ENCODE data around the gene VAPB.

VAPB gene

GRCh38 chr20:58497724-58498469 lies 108.9 kb downstream of the VAPB start:
- CTCF ChIA-PET = no interaction called here
- TF ChIP-seq PKNOX1 (IDR thresholded peaks at IDR 0.05) (no peak), L3MBTL2 (conservative IDR thresholded peaks at IDR 0.05) (no peak), CTBP1 (IDR thresholded peaks at IDR 0.05; ENCODE audit: borderline replicate concordance) (no peak), LEF1 (IDR thresholded peaks at IDR 0.05; ENCODE audit: borderline replicate concordance) (no peak), NFRKB (IDR thresholded peaks at IDR 0.05) (no peak), BHLHE40 (IDR thresholded peaks at IDR 0.05; ENCODE audit: borderline replicate concordance) (no peak), ARNT (IDR thresholded peaks at IDR 0.05) (no peak), HDGF (IDR thresholded peaks at IDR 0.05; ENCODE audit: borderline replicate concordance) (no peak), ZNF384 (IDR thresholded peaks at IDR 0.05) (no peak), SP1 (IDR thresholded peaks at IDR 0.05) (no peak), FOXK2 (IDR thresholded peaks at IDR 0.05) (no peak), TARDBP (IDR thresholded peaks at IDR 0.05) (no peak), ELF4 (IDR thresholded peaks at IDR 0.05) (no peak), FOXM1 (IDR thresholded peaks at IDR 0.05; ENCODE audit: borderline replicate concordance) (no peak), SUZ12 (IDR thresholded peaks at IDR 0.05) (no peak), FOXA1 (IDR thresholded peaks at IDR 0.05) (no peak)
- POLR2A ChIA-PET = no interaction called here
- DNase-seq (ENCODE audit: extremely low spot score) = no peak

- ChIA-PET POLR2A (interaction anchor here (1.1 kb wide), 1 partner anchor 153 kb away, joined by 3 read pairs; the partner anchor contains the start of gene STX16), CTCF (no interaction called here)
- no peak for DNase-seq (ENCODE audit: extremely low spot score)
- TF ChIP-seq ZNF384 (IDR thresholded peaks at IDR 0.05) (no peak), LEF1 (IDR thresholded peaks at IDR 0.05; ENCODE audit: borderline replicate concordance) (no peak), BHLHE40 (IDR thresholded peaks at IDR 0.05; ENCODE audit: borderline replicate concordance) (no peak)
Observed at GRCh38 chr20:58498470-58499068, 109.5 kb downstream of the VAPB start.

GRCh38 chr20:58500256-58500655 lies 111.2 kb downstream of the VAPB start:
- CTCF ChIA-PET = no interaction called here
- no peak for DNase-seq (ENCODE audit: extremely low spot score)
- POLR2A ChIA-PET = no interaction called here
- no peak for TF ChIP-seq L3MBTL2 (conservative IDR thresholded peaks at IDR 0.05)
- TF ChIP-seq ZNF384 (IDR thresholded peaks at IDR 0.05) = no peak
- TF ChIP-seq LEF1 (IDR thresholded peaks at IDR 0.05; ENCODE audit: borderline replicate concordance) = no peak
- no peak for TF ChIP-seq BHLHE40 (IDR thresholded peaks at IDR 0.05; ENCODE audit: borderline replicate concordance)
- no peak for TF ChIP-seq FOXM1 (IDR thresholded peaks at IDR 0.05; ENCODE audit: borderline replicate concordance)
- TF ChIP-seq PKNOX1 (IDR thresholded peaks at IDR 0.05) = no peak
- no peak for TF ChIP-seq ELF4 (IDR thresholded peaks at IDR 0.05)
- TF ChIP-seq HDGF (IDR thresholded peaks at IDR 0.05; ENCODE audit: borderline replicate concordance) = no peak
- TF ChIP-seq NFRKB (IDR thresholded peaks at IDR 0.05) = no peak
- no peak for TF ChIP-seq FOXA1 (IDR thresholded peaks at IDR 0.05)
- TF ChIP-seq ARNT (IDR thresholded peaks at IDR 0.05) = no peak
- TF ChIP-seq SP1 (IDR thresholded peaks at IDR 0.05) = no peak
- TF ChIP-seq FOXK2 (IDR thresholded peaks at IDR 0.05) = no peak
- no peak for TF ChIP-seq TARDBP (IDR thresholded peaks at IDR 0.05)
- no peak for TF ChIP-seq SUZ12 (IDR thresholded peaks at IDR 0.05)
- no peak for TF ChIP-seq CTBP1 (IDR thresholded peaks at IDR 0.05; ENCODE audit: borderline replicate concordance)
